ENCODE measurements around the gene LCAT.
A peak's percentile ranks its signal among the peaks of the same experiment; 100 is the strongest.

The LCAT gene

GRCh38 chr16:67909056-67909742, 34.7 kb downstream of the LCAT start:
- DNase-seq (ENCODE audit: low spot score), result no peak

GRCh38 chr16:67907397-67908180, 36.3 kb downstream of the LCAT start:
- no peak for DNase-seq (ENCODE audit: low spot score)

GRCh38 chr16:67902831-67903230, 41.1 kb downstream of the LCAT start:
- DNase-seq (ENCODE audit: low spot score), result no peak

DNA sequence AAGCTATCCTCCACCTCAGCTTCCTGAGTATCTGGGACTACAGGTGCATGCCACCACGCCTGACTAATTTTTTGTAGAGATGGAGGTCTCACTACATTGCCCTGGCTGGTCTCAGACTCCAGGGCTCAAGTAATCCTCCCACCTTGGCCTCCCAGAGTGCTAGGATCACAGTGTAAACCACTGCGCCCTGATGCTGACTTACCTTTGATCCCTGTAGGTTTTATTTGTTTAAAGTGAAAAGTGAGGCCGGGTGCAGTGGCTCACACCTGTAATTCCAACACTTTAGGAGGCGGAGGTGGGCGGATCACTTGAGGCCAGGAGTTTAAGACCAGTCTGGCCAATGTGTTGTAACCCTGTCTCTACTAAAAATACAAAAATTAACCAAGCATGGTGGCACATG, 42.2 kb downstream of the LCAT start:
- DNase-seq (ENCODE audit: low spot score), result no peak

GRCh38 chr16:67897231-67897630, 46.7 kb downstream of the LCAT start:
- no peak for DNase-seq (ENCODE audit: low spot score)

- DNase-seq (ENCODE audit: low spot score), result no peak
Observed at GRCh38 chr16:67893743-67894399, 50.0 kb downstream of the LCAT start.

GRCh38 chr16:67892899-67893742, 50.8 kb downstream of the LCAT start, which contains the start of gene PSKH1:
Gene PSKH1 (plus strand): TSS chr16:67893254. CDS start chr16:67908750, 15,496 bp downstream.
- DNase-seq (ENCODE audit: low spot score), result peak; percentile 97

DNA sequence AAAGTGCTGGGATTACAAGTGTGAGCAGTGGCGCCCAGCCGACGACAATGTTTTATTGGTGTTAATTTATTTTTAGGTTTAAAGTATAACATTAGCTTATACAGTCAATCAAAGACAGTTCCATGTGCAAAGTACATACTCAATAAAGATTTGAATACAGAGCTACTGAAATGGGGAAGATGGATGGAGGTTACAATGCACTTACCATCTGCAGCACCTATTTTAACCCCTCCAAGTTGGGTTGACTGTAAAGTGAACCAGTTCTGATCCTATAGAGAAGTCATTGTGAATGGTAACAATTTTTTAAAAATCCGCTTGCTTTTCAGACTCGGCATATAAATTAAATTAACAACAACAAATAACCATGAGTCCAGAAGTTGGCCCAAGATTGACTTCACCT, 51.5 kb downstream of the LCAT start:
- no peak for DNase-seq (ENCODE audit: low spot score)
